Measurements from ENCODE around the gene ZSCAN1.
A peak's percentile ranks its signal among the peaks of the same experiment; 100 is the strongest.
"Not testable (repeated sequence)": the region's sequence is repeated elsewhere in the genome, so short reads cannot be mapped to it uniquely, and the experiment has no call there.

ZSCAN1 gene

DNA sequence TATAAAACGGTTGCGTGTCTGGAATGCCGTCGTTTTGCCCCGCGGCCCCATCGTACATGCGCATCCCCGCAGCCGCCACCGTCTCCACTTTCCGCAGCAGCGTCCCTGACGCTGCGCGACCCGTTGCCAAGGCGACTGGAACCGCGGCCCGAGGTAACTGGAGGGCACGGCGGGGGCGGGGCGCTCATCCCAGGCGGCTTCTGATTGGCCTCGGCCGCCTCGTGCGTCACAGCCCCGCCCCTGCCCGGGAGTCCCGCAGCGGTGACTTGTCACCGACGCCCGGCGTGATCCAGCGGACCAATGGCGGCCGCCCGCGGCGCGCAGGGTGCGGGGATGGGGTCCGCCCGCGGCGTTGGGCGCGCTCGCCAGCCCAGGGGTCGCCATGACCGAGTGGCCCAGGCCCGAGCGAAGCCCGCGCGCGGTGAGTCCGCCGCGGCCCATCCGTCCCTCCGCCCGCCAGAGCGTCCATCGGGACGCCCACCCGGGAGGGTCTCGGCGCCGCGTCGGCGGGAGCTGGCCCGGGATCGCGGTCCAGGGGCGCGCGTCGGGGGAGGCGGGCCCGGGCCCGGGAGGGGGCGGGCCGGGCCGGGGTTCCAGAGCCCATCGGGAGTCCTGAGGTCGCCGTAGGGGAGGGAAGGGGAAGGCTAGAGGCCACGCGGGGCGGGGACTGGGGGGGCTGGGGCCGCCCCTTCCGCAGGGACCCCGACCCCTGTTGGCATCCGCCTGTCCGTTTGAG is at the start of gene ZSCAN1:
Gene ZSCAN1, plus strand, starts transcription at position 285 of the 736 bp plus-strand sequence. CDS start 3,812 bp downstream, outside the sequence.
- peak; percentile 98 for DNase-seq

DNA sequence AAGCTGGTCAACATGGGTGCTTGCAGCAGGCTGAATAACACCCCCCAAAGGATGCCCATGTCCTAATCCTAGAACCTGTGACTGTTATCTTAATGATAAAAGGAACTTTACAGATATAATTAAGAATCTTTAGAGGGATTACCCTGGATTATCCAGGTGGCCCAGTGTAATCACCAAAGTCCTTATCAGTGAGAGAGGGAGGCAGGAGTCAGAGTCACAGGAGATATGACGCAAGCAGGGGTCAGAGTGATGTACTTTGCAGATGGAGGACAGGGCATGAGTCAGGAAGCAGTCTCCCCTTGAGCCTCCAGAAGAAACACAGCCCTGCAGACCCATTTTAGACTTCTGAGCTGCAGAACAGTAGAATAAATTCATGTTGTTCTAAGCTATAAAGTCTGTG is 41.0 kb upstream of the ZSCAN1 start:
- DNase-seq: no peak

DNA sequence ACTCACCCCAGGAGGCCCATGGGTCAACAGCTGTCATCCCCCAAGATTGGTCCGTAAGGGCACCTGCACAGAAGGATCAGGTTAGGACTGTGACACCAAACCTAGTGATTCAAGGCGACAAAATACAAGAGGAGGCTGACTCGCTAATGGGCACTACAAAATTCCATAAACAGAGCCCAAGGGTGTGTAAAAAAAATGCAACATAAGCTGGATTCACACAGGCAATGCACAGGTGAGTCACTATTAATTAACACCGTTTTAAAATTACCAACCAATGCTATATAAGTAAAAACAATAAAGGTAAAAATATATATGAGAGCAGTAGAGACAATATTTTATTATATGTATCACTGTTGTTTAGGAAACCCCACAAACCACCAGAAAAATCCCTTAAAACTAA is 33.1 kb upstream of the ZSCAN1 start:
- no peak for DNase-seq

GRCh38 chr19:58001895-58002369 is 31.9 kb upstream of the ZSCAN1 start:
- DNase-seq: no peak

DNA sequence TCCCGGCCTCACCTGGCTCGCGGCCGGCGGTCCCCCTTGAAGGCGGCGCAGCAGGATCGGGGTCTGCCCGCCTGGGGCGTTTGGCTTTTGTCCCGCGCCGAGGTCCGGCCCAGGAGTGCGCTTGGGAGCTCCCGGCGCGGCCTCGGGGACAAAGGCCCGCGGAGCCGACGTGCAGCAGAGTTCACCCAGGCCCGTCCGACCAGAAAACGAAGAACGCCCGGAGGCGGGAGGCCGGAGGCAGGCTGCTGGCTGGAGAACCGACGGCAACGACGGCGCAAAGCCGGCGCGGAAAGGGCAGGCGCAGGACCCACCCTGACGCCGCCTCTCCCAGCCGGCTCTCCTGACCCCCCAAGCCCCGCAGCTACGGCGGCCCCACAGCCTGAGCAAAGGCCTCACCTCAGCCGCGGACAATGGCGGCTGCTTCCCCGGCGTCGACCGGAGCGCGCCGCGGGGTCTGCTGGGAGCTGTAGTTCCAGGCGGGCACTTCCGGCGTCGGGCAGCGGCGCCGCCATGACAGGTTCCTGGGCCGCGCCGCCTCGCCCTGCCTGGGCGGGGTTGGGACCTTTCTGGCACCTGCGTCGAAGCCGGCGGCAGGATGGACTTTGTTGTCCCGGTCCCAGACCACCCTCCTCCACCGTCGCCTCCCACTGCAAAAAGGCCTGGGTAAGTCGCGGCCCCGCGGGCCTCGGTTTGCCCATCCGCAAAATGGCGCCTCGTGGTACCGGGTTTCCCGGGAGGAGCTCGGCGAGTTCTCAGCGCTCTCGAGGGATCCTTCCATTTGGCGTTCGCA is 31.2 kb upstream of the ZSCAN1 start, which contains the start of gene ZNF606:
Gene ZNF606, minus strand, starts transcription at position 437 of the 790 bp plus-strand sequence. CDS start 1,501 bp downstream, outside the sequence.
- DNase-seq: peak; percentile 98

DNA sequence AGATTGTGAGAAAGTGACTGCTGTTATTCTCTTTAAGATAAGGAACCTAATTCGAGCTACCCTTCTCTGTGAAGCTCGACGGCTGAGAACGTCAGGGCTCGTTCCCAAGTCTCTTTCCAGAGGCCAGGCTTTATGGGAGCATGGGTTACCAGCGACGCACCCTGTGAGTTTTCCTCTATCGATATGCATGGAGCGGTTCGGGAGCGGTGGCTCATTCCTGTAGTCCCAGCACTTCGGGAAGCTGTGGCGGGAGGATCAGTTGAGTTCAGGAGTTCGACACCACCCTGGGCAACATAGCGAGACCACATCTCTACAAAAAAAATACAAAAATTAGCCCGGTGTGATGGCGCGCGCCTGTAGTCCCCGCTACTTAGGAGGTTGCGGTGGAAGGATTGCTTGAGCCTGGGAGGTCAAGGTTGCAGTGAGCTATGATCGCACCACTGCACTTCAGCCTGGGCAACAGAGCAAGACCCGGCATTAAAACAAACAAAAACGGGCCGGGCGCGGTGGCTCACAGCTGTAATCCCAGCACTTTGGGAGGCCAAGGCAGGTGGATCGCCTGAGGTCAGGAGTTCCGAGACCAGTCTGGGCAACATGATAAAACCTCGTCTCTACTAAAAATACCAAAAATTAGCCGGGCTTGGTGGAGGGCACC is 30.5 kb upstream of the ZSCAN1 start:
- no peak for DNase-seq

- DNase-seq: no peak
These were observed 26.5 kb upstream of the ZSCAN1 start for GRCh38 chr19:58007285-58007684.

GRCh38 chr19:58008877-58009276 is 24.9 kb upstream of the ZSCAN1 start:
- DNase-seq: not testable (repeated sequence)

GRCh38 chr19:58009301-58009665 is 24.5 kb upstream of the ZSCAN1 start:
- DNase-seq: no peak

DNA sequence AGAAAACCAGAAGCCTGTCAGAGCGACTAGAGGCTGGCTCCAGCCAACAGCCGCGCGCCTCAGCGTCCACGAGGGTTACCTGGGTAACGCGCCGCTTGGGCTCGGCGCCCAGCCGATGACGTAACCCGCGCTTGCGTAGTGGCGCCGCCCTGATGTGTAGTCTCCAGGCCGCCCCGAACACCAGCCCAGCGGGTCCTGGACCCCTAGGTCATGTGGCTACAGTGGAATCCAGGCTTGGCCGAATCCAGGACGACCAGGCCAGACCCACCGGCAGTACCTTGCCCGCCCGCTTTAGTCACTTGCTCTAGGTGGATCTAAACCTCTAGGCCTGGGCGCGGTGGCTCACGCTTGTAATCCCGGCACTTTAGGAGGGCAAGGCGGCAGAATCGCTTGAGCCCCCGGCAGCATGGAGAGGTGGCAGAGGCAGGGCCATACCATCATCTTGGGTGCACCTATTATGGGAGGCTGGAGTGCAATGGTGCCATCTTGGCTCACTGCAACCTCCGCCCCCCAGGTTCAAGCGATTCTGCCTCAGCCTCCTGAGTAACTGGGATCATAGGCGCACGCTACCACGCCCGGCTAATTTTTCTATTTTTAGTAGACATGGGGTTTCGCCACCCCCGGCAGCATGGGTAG is 24.0 kb upstream of the ZSCAN1 start:
- DNase-seq: peak; percentile 96

- DNase-seq: no peak
These were observed 23.3 kb upstream of the ZSCAN1 start for GRCh38 chr19:58010507-58010906.

- no peak for DNase-seq
These were observed 19.7 kb upstream of the ZSCAN1 start for GRCh38 chr19:58014141-58014540.

DNA sequence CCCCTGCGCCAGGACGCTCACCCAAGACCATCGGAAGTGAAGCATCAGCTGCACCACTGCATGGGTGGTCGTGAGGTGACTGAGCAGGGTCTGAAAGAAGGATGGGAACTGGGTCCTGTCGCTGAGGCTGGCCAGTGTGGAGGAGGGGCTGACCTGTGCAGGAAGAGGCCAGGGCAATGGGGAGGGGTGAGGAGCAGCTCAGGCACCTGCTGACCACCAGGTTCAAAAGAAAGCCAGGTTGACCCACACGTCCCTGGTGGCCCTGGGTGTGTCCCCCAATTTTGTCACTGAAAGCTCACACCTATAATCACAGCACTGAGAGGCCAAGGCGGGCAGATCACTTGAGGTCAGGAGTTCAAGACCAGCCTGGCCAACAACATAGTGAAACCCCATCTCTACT is 13.7 kb upstream of the ZSCAN1 start:
- no peak for DNase-seq

- DNase-seq: peak; percentile 84
These were observed 12.1 kb upstream of the ZSCAN1 start for GRCh38 chr19:58021541-58022282.

DNA sequence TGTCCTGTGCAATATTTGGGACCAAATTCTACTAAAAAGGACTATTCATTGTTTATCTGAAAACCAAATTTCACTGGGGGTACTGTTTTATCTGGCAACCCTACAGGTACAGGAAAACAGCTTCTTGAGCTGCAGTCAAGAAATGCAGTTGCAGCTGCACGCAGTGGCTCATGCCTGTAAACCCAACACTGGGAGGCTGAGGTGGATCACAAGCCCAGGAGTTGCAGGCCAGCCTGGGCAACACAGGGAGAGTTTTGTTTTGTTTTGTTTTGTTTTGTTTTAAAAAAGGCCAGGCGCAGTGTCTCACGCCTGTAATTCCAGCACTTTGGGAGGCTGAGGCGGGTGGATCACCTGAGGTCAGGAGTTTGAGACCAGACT is 11.6 kb upstream of the ZSCAN1 start:
- DNase-seq: no peak

- DNase-seq: no peak
These were observed 9.2 kb upstream of the ZSCAN1 start for GRCh38 chr19:58024661-58025060.

DNA sequence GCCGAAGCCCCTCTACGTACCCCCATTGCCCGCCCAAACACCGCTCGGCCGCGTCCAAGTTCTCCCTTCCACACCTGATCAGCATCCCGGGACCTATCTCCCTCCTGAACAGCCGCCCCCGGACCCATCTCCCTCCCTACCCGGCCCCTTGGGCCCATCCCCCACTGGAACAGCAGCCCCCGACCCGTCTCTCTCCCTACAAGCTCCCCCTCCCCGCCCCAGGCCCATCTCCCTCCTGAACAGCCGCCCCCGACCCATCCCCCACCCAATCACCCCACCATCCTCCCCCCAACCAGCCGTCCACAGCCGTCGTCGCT is 610 bp downstream of the ZSCAN1 start:
- no peak for DNase-seq

GRCh38 chr19:58035863-58036262 is 2.0 kb downstream of the ZSCAN1 start:
- no peak for DNase-seq

DNA sequence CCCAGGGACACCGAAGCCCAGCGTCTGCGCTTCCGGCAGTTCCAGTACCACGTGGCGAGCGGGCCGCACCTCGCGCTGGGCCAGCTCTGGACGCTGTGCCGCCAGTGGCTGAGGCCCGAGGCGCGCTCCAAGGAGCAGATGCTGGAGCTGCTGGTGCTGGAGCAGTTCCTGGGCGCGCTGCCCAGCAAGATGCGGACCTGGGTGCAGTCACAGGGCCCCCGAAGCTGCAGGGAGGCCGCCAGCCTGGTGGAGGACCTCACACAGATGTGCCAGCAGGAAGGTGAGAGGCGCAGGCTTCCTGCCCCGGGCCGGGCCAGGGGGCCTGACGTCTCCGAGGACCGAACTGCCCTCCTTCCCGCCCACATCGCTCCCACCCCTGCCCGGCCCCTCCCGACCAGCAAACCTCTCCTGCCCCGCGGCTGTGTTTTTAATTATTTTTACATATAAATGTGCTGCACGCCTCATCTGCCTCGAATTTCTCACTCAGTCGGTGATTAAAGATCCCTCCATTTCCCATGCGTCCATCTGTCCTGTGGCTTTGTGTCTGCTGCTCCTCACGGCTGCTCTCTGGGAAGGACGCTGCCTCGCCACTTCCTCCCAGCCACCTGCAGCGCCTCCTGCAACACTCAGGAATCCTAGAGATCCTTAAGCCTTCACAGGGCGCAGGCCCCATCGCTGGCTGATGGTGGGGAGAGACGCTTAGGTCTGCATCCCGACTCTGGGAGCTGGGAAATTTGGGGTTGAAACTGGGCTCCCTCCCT is 4.3 kb downstream of the ZSCAN1 start:
- peak; percentile 48 for DNase-seq

DNA sequence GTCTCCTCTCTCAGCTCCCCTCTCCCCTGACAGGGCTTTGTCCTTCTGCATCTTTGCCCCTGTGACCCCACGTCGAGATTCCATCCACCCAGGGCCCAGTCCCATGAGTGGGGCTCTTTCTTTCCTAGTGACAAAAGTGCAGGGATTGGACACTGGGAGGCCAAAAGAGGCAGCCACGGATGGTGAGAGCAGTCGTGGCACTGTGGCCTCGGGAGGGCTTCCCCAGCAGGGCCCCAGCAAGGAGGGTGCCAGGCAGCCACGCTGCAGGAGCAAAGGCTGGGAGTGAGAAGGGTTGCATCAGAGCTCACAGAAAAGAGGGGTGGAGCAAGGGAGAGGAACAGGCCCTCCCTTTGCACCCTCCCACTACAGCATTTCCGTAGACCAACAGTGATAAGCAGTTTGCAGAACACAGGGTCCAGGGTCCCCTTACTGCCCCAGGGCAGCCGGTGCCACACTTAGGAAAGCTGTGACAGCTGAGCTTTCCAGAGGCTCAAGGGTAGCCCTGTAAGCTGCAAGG is 4.9 kb downstream of the ZSCAN1 start:
- peak; percentile 68 for DNase-seq

GRCh38 chr19:58040751-58041525 is 7.1 kb downstream of the ZSCAN1 start:
- DNase-seq: no peak
